A549 (cell line): ENCODE data around the gene NPTXR. TPM values are rescaled to one million over a fixed set of nuclear protein-coding genes. Genes with fewer than 3 reads are reported as not detected.
A peak's percentile ranks its signal among the peaks of the same experiment; 100 is the strongest.
"Not testable (repeated sequence)": the region's sequence is repeated elsewhere in the genome, so short reads cannot be mapped to it uniquely, and the experiment has no call there.

Experiments
- ATAC-seq, 2 experiments: fragments of 200-7000 bp in 1 of 2; fragments of >200 bp in 1 of 2; cut with Nextera tagmentation in 1 of 2; cut with Tn5 transposase in 1 of 2; 3 replicates each; pipeline versions ENCODE4 v1.8.0 to v1.9.1; 2018 to 2020; ENCODE audit warnings: mild to moderate bottlenecking in 1 of 2, moderate library complexity in 1 of 2
- CTCF ChIA-PET: fragments of 300-600 bp; sonication (Branson Sonifier 250); formaldehyde crosslinking; extraction: SDS; loops from one replicate; lab custom pipeline; 2021; ENCODE audit warnings: antibody characterized with exemption, inconsistent platforms; lab: Yijun Ruan, JAX
- POLR2A ChIA-PET: fragments of 350-600 bp; formaldehyde crosslinking; extraction: SDS; loops from one replicate; lab custom pipeline; 2021; ENCODE audit warnings: antibody characterized with exemption, inconsistent platforms; lab: Yijun Ruan, JAX
- DNase-seq, 2 experiments: peaks; one replicate each; pipeline versions ENCODE4 v3.0.0 to v3.0.0-alpha.2; 2011 to 2016; ENCODE audit warnings: low read depth in 1 of 2, low spot score in 1 of 2
- FAIRE-seq: peaks from 2 replicates; lab custom pipeline; 2011; peaks lifted over from hg19 to GRCh38; lab: Jason Lieb, UNC
- H3K27ac ChIP-seq, 2 experiments: fragments of >200 bp; sonication (Bioruptor Twin); formaldehyde crosslinking; 3 replicates each; pipeline ENCODE4 v1.5.1; 2016 to 2017
- H3K4me1 ChIP-seq: fragments of >200 bp; sonication (Bioruptor Twin); formaldehyde crosslinking; 3 replicates; pipeline ENCODE4 v1.6.1; 2016
- H3K4me2 ChIP-seq: fragments of >200 bp; sonication (Bioruptor Twin); formaldehyde crosslinking; 3 replicates; pipeline ENCODE4 v1.6.1; 2016
- H3K4me3 ChIP-seq: fragments of >200 bp; sonication (Bioruptor Twin); formaldehyde crosslinking; 3 replicates; pipeline ENCODE4 v1.5.1; 2016
- H3K9me3 ChIP-seq: fragments of >200 bp; sonication (Bioruptor Twin); formaldehyde crosslinking; 3 replicates; pipeline ENCODE4 v1.6.1; 2016
- CBX2 ChIP-seq: fragments of 200-600 bp; sonication (generic); IDR thresholded peaks from 2 replicates; pipeline ENCODE4 v1.6.1; 2016; ENCODE audit warnings: low read depth, mild to moderate bottlenecking, borderline replicate concordance
- CBX8 ChIP-seq: fragments of 200-600 bp; sonication (generic); IDR thresholded peaks from 2 replicates; pipeline ENCODE4 v1.6.1; 2016
- CEBPB ChIP-seq, 2 experiments: fragments of >200 bp in 1 of 2; sonication (Bioruptor Twin) in 1 of 2; formaldehyde crosslinking in 1 of 2; IDR thresholded peaks; 2 replicates each; pipeline ENCODE4 v1.6.1; 2012 to 2016
- CHD2 ChIP-seq: fragments of 150-350 bp; IDR thresholded peaks from 2 replicates; pipeline ENCODE4 v1.6.1; 2014; ENCODE audit warnings: low read length; ENCODE audit not compliant: partially characterized antibody
- CHD4 ChIP-seq: fragments of 200-600 bp; sonication (generic); IDR thresholded peaks from 2 replicates; pipeline ENCODE4 v1.6.1; 2016; ENCODE audit warnings: antibody characterized with exemption, mild to moderate bottlenecking, borderline replicate concordance
- EHMT2 ChIP-seq: fragments of 200-600 bp; sonication (generic); IDR thresholded peaks from 2 replicates; pipeline ENCODE4 v1.6.1; 2016; ENCODE audit warnings: antibody characterized with exemption, low read depth, mild to moderate bottlenecking, moderate library complexity
- JUNB ChIP-seq: fragments of >200 bp; sonication (Bioruptor Twin); formaldehyde crosslinking; IDR thresholded peaks from 2 replicates; pipeline ENCODE4 v1.6.1; 2016
- MAFK ChIP-seq: fragments of 450-650 bp; IDR thresholded peaks from 2 replicates; pipeline ENCODE4 v1.6.1; 2014; ENCODE audit not compliant: partially characterized antibody
- MAZ ChIP-seq: fragments of 150-350 bp; IDR thresholded peaks from 2 replicates; pipeline ENCODE4 v1.6.1; 2014; ENCODE audit warnings: antibody characterized with exemption, low read depth, low read length, borderline replicate concordance
- NPAS2 ChIP-seq: fragments of 250-450 bp; sonication (Bioruptor Pico); IDR thresholded peaks from 2 replicates; pipeline ENCODE4 v1.8.0; 2022; ENCODE audit warnings: mild to moderate bottlenecking, moderate library complexity, borderline replicate concordance
- PHF8 ChIP-seq: fragments of 200-600 bp; sonication (generic); IDR thresholded peaks from 2 replicates; pipeline ENCODE4 v1.6.1; 2016; ENCODE audit warnings: low read depth, mild to moderate bottlenecking, antibody characterized with exemption, moderate library complexity, borderline replicate concordance
- TFCP2L1 ChIP-seq: fragments of 250-450 bp; sonication (Bioruptor Pico); IDR thresholded peaks from 2 replicates; pipeline ENCODE4 v1.5.0; 2021; ENCODE audit warnings: mild to moderate bottlenecking
- TP53 ChIP-seq: fragments of 250-450 bp; sonication (Bioruptor Pico); IDR thresholded peaks from 2 replicates; pipeline ENCODE4 v1.5.0; 2021; ENCODE audit warnings: mild to moderate bottlenecking, moderate library complexity
- ZC3H11A ChIP-seq: fragments of 450-650 bp; IDR thresholded peaks from 2 replicates; pipeline ENCODE4 v1.6.1; 2014; ENCODE audit warnings: antibody characterized with exemption, mild to moderate bottlenecking
- ZFP36 ChIP-seq: fragments of 450-650 bp; IDR thresholded peaks from 2 replicates; pipeline ENCODE4 v1.6.1; 2014; ENCODE audit warnings: borderline replicate concordance; ENCODE audit not compliant: partially characterized antibody
- ZNF302 ChIP-seq: fragments of 250-450 bp; sonication (Bioruptor Pico); IDR thresholded peaks from 2 replicates; pipeline ENCODE4 v1.9.0; 2021; ENCODE audit warnings: inconsistent platforms, mild to moderate bottlenecking, moderate library complexity
- WGBS: methylation state at CpG from one replicate; pipeline ENCODE4 v1.1.6; 2017; ENCODE audit errors: missing lambda C conversion rate; 5-methylcytosine and 5-hydroxymethylcytosine counted together
- polyA plus RNA-seq, 4 experiments: library from polyadenylated mRNA; depleted of rRNA in 3 of 4; stranded (reverse); fragments of >200 nt; fragmentation: RNase III in 1 of 4; extraction: RNeasy Plus Mini Kit Qiagen cat#74134 plus additional on column Dnase treatment in 1 of 4; gene quantifications; 2 replicates in 3 of 4; 3 replicates in 1 of 4; pipeline ENCODE4 v1.2.3, GENCODE V29; 2011 to 2017
- TF ChIP-seq, protein P1 (sequence below): fragments of >200 bp; sonication (Bioruptor Twin); formaldehyde crosslinking; IDR thresholded peaks from 3 replicates; pipeline ENCODE4 v1.5.1; 2016
- TF ChIP-seq, protein P2 (sequence below): fragments of 150-350 bp; IDR thresholded peaks from 2 replicates; pipeline ENCODE4 v1.6.1; 2014; ENCODE audit warnings: low read depth, mild to moderate bottlenecking, low read length
- TF ChIP-seq, protein P3 (sequence below): fragments of 450-650 bp; IDR thresholded peaks from 2 replicates; pipeline ENCODE4 v1.6.1; 2014; ENCODE audit warnings: antibody characterized with exemption
- TF ChIP-seq, protein P4 (sequence below): fragments of 250-450 bp; sonication (Bioruptor Pico); IDR thresholded peaks from 2 replicates; pipeline ENCODE4 v1.5.0; 2021; ENCODE audit warnings: mild to moderate bottlenecking, moderate library complexity, borderline replicate concordance
- TF ChIP-seq, protein P5 (sequence below): IDR thresholded peaks from 2 replicates; pipeline ENCODE4 v1.6.1; 2012; ENCODE audit warnings: low read depth, borderline replicate concordance

Gene NPTXR
- polyA plus RNA-seq, 2 of the 4 experiments (the other 2 are of a cell fraction), result 3.3 to 15.3 TPM

DNA sequence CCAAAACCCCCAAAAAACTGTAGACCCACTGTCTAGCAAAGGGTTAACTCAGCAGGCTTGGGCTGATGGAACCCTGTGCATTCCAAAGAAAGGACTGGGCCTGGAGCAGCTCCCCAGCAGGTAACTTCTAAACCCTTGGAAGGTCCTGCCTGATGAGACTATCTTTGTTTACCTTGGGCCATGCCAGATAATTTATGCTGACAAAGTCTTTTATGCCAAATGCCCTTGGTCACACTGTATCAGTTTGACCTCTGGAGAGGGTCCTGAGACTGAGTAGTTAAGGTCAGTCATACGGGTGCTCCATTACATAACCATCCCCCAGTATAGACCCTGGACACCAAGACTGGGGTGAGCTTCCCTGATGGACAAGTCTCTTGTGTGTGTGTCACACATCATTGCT, 28.0 kb downstream of the NPTXR start:
- no CpG with 5 or more reads among the region's 1 CpG for WGBS
- no peak overlapping the region for H3K4me2 ChIP-seq
- TF ChIP-seq EHMT2 (no peak), MAFK (peak; percentile 81)
- no peak overlapping the region for H3K27ac ChIP-seq
- CTCF ChIA-PET, result interaction anchor here (0.5 to 0.7 kb wide), 2 partner anchors 12 to 54 kb away, joined by 3 to 4 read pairs; no protein-coding TSS in a partner anchor
- no peak for DNase-seq
- POLR2A ChIA-PET, result no interaction called here
- no peak overlapping the region for H3K4me3 ChIP-seq
- H3K4me1 ChIP-seq, result no peaks in the 10 kb centered on the region
- no peak for FAIRE-seq
- 0 out of 3 replicates have a peak, but pooled peaks cover 1% of the 10 kb centered on the region for H3K9me3 ChIP-seq
- no peak for ATAC-seq

DNA sequence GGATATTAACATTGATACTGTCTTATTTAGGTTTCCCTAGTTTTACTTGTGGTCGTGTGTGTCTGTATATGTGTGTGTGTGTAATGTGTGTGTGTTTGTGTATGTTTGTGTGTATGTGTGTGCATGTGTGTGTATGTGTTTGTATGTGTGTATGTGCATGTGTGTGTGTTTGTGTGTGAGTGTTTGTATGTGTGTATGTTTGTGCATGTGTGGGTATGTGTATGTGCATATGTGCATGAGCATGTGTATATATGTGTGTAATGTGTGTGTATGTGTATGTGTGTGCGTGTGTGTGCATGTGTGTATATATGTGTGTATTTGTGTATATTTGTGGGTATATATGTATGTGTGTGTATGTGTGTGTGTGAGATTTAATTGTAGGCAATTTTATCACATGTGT, 32.6 kb downstream of the NPTXR start:
- ATAC-seq, result no peak
- no peak overlapping the region for H3K27ac ChIP-seq
- no peaks in the 10 kb centered on the region for H3K4me1 ChIP-seq
- ChIA-PET CTCF (interaction anchor here (1.0 kb wide), 1 partner anchor 42 kb away, joined by 3 read pairs; no protein-coding TSS in a partner anchor), POLR2A (no interaction called here)
- no peak for FAIRE-seq
- H3K4me3 ChIP-seq, result no peak overlapping the region
- 36% methylated on average over 2 of the region's 2 CpGs for WGBS
- H3K9me3 ChIP-seq, result 0 out of 3 replicates have a peak, but pooled peaks cover 11% of the 10 kb centered on the region
- no peak overlapping the region for H3K4me2 ChIP-seq
- TF ChIP-seq CBX2, result no peak
- no peak for TF ChIP-seq CBX8
- no peak for DNase-seq

DNA sequence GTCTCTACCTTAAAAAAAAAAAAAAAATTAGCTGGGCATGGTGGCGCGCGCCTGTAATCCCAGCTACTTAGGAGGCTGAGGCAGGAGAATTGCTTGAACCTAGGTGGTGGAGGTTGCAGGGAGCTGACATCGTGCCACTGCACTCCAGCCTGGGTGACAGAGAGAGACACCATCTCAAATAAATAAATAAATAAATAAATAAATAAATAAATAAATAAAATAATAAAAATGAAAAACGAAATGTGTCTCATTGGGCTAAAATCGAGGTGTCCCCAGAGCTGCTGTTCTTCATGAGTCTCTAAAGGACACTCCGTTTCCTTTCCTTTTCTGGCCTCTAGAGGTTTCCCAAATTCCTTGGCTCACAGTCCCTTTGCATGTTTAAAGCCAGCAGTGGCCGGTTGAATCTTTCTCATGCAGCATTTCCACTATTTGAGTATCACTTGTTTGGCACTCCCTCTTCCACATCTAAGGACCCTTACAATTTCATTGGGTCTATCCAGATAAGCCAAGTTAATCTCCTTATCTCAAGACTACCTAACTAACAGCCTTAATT, 38.7 kb downstream of the NPTXR start:
- 67% methylated on average over 8 of the region's 8 CpGs for WGBS
- TF ChIP-seq ZC3H11A, result peak; percentile 50
- TF ChIP-seq, all 56 proteins: peak for 1; not testable (repeated sequence) for 55
- H3K4me3 ChIP-seq, DNase-seq, H3K27ac ChIP-seq, H3K4me2 ChIP-seq, H3K9me3 ChIP-seq, ATAC-seq, POLR2A ChIA-PET, FAIRE-seq: not testable (repeated sequence)
- CTCF ChIA-PET, result interaction anchor here (1.8 to 2.0 kb wide), 2 partner anchors 22 to 37 kb away, joined by 3 to 10 read pairs; no protein-coding TSS in a partner anchor
- H3K4me1 ChIP-seq, result peaks cover 17% of the 10 kb centered on the region

DNA sequence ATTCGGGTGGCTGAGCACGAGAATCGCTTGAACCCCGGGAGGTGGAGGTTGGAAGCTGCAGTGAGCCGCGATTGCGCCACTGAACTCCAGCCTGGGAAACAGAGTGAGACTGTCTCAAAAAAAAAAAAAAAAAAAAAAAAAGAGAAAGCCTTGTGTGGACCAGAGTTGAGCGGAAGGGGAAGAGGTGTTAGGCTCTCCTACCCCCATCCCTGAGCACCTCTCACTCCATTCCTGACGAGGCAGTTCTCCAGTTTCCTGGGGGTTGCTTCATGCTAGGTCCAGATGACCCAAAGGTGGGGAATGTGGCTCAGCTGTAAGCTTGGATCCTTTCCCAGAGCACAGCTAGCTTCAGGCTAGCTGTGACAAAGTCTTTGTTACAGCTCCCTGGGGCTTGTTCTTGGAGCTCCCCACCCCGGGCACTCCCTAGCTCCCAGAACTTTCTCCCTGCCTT, 41.1 kb downstream of the NPTXR start:
- H3K4me1 ChIP-seq, result peaks cover 19% of the 10 kb centered on the region
- no peak for FAIRE-seq
- ATAC-seq, result peak; percentile 95 to 99
- peak overlapping the region; percentile 63 for H3K4me2 ChIP-seq
- ChIA-PET POLR2A (interaction anchor here (1.0 to 2.0 kb wide), 3 partner anchors 27 to 621 kb away, joined by 3 to 13 read pairs (median 5); partner anchors contain the start of genes NPTXR and PLA2G6), CTCF (interaction anchor here (0.7 to 5.9 kb wide), 5 partner anchors 18 to 67 kb away, joined by 3 to 43 read pairs (median 5); no protein-coding TSS in a partner anchor)
- H3K27ac ChIP-seq, result peak overlapping the region; percentile 75 to 80
- DNase-seq, result peak; percentile 79 to 86
- no peak overlapping the region for H3K4me3 ChIP-seq
- peaks cover 7% of the 10 kb centered on the region; the same call in 2 of the 3 replicates for H3K9me3 ChIP-seq
- 12% methylated on average over 10 of the region's 10 CpGs for WGBS
- TF ChIP-seq, protein P1, sequence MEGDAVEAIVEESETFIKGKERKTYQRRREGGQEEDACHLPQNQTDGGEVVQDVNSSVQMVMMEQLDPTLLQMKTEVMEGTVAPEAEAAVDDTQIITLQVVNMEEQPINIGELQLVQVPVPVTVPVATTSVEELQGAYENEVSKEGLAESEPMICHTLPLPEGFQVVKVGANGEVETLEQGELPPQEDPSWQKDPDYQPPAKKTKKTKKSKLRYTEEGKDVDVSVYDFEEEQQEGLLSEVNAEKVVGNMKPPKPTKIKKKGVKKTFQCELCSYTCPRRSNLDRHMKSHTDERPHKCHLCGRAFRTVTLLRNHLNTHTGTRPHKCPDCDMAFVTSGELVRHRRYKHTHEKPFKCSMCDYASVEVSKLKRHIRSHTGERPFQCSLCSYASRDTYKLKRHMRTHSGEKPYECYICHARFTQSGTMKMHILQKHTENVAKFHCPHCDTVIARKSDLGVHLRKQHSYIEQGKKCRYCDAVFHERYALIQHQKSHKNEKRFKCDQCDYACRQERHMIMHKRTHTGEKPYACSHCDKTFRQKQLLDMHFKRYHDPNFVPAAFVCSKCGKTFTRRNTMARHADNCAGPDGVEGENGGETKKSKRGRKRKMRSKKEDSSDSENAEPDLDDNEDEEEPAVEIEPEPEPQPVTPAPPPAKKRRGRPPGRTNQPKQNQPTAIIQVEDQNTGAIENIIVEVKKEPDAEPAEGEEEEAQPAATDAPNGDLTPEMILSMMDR, result no peak
- TF ChIP-seq NPAS2 (CRISPR knock-in tag) (no peak), MAFK (peak; percentile 61), TFCP2L1 (no peak), JUNB (no peak), ZFP36 (no peak), CHD2 (no peak), TP53 (no peak), MAZ (no peak), CEBPB (IDR thresholded peaks at IDR 0.05) (peak; percentile 45 to 69; a peak in 2 of 4 replicates), PHF8 (no peak), ZNF302 (CRISPR knock-in tag) (no peak), CHD4 (no peak)
- TF ChIP-seq, protein P2, sequence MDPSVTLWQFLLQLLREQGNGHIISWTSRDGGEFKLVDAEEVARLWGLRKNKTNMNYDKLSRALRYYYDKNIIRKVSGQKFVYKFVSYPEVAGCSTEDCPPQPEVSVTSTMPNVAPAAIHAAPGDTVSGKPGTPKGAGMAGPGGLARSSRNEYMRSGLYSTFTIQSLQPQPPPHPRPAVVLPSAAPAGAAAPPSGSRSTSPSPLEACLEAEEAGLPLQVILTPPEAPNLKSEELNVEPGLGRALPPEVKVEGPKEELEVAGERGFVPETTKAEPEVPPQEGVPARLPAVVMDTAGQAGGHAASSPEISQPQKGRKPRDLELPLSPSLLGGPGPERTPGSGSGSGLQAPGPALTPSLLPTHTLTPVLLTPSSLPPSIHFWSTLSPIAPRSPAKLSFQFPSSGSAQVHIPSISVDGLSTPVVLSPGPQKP, result no peak
- TF ChIP-seq, protein P3, sequence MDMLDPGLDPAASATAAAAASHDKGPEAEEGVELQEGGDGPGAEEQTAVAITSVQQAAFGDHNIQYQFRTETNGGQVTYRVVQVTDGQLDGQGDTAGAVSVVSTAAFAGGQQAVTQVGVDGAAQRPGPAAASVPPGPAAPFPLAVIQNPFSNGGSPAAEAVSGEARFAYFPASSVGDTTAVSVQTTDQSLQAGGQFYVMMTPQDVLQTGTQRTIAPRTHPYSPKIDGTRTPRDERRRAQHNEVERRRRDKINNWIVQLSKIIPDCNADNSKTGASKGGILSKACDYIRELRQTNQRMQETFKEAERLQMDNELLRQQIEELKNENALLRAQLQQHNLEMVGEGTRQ, result no peak
- TF ChIP-seq, protein P4, sequence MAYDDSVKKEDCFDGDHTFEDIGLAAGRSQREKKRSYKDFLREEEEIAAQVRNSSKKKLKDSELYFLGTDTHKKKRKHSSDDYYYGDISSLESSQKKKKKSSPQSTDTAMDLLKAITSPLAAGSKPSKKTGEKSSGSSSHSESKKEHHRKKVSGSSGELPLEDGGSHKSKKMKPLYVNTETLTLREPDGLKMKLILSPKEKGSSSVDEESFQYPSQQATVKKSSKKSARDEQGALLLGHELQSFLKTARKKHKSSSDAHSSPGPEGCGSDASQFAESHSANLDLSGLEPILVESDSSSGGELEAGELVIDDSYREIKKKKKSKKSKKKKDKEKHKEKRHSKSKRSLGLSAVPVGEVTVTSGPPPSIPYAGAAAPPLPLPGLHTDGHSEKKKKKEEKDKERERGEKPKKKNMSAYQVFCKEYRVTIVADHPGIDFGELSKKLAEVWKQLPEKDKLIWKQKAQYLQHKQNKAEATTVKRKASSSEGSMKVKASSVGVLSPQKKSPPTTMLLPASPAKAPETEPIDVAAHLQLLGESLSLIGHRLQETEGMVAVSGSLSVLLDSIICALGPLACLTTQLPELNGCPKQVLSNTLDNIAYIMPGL, result no peak
- TF ChIP-seq, protein P5, sequence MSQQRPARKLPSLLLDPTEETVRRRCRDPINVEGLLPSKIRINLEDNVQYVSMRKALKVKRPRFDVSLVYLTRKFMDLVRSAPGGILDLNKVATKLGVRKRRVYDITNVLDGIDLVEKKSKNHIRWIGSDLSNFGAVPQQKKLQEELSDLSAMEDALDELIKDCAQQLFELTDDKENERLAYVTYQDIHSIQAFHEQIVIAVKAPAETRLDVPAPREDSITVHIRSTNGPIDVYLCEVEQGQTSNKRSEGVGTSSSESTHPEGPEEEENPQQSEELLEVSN, result no peak
